MG63 (cell line): ENCODE results near the gene EIF3F. TPM values are rescaled to one million over a fixed set of nuclear protein-coding genes. Genes with fewer than 3 reads are reported as not detected.

Experiments used
- DNase-seq: peaks from one replicate; pipeline ENCODE4 v3.0.0-alpha.2; 2020
- H3K27me3 ChIP-seq: fragments of 250-450 bp; sonication (Bioruptor Pico); 2 replicates; pipeline ENCODE4 v1.5.1; 2020; ENCODE audit warnings: mild to moderate bottlenecking, moderate library complexity
- H3K36me3 ChIP-seq: fragments of 250-450 bp; sonication (Bioruptor Pico); 2 replicates; pipeline ENCODE4 v1.5.1; 2020; ENCODE audit warnings: mild to moderate bottlenecking, moderate library complexity
- H3K4me3 ChIP-seq: fragments of 250-450 bp; sonication (Bioruptor Pico); 2 replicates; pipeline ENCODE4 v1.5.1; 2020; ENCODE audit warnings: mild to moderate bottlenecking, moderate library complexity
- H3K9me3 ChIP-seq: fragments of 250-450 bp; sonication (Bioruptor Pico); 2 replicates; pipeline ENCODE4 v1.5.1; 2020; ENCODE audit warnings: mild to moderate bottlenecking, moderate library complexity
- total RNA-seq: library from RNA; depleted of rRNA; stranded (reverse); fragments of >200 nt; shearing (Covaris generic); gene quantifications from 2 replicates; pipeline ENCODE4 v1.2.3, GENCODE V29; 2014; ENCODE audit warnings: low replicate concordance; rRNA removed

EIF3F gene, protein sequence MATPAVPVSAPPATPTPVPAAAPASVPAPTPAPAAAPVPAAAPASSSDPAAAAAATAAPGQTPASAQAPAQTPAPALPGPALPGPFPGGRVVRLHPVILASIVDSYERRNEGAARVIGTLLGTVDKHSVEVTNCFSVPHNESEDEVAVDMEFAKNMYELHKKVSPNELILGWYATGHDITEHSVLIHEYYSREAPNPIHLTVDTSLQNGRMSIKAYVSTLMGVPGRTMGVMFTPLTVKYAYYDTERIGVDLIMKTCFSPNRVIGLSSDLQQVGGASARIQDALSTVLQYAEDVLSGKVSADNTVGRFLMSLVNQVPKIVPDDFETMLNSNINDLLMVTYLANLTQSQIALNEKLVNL
- total RNA-seq = 289 and 387 TPM in 2 replicates

DNA sequence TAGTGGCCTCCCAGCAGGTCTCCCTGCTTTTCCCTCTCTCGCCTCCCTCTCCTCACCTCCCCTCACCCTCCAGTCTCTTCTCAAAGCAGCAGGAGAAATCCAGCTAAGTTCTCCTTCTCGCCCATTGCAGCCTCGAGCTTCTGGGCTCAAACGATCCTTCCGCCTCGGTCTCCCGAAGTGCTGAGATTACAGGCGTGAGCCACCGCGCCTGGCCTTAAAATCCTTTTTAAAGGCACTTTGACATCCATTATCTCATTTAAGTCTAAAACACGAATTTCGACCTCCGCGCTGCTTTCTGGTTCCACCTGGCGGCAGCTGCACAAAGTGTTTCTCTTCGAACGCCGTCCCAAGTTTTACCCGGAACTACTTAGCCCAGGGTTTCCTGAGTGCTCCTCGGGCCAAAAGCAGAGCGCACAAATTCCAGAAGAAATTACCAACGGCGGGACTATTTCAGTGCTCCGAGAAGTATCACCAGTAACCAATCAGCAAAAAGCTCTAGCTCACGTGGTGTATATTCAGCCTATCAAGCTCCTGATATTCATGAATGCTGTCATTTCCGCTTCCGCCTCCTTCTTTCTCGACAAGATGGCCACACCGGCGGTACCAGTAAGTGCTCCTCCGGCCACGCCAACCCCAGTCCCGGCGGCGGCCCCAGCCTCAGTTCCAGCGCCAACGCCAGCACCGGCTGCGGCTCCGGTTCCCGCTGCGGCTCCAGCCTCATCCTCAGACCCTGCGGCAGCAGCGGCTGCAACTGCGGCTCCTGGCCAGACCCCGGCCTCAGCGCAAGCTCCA lies at the start of gene EIF3F:
EIF3F (plus strand) TSS at position 570 of the 792 bp plus-strand sequence; CDS start at position 586, 16 bp downstream.
- Histone ChIP-seq H3K36me3 (peaks cover 39% of the 10 kb centered on the region), H3K4me3 (peak within 1 kb of the TSS; percentile 90), H3K9me3 (no peaks in the 10 kb centered on the region), H3K27me3 (no peaks in the 10 kb centered on the region)
- DNase-seq = peak; percentile 88

- H3K4me3 ChIP-seq = no peak overlapping the region
- DNase-seq = no peak
- no peaks in the 10 kb centered on the region for H3K27me3 ChIP-seq
- H3K36me3 ChIP-seq = no peaks in the 10 kb centered on the region
- H3K9me3 ChIP-seq = peaks cover 5% of the 10 kb centered on the region
Observed at GRCh38 chr11:7941146-7941545, 46.0 kb upstream of the EIF3F start.

DNA sequence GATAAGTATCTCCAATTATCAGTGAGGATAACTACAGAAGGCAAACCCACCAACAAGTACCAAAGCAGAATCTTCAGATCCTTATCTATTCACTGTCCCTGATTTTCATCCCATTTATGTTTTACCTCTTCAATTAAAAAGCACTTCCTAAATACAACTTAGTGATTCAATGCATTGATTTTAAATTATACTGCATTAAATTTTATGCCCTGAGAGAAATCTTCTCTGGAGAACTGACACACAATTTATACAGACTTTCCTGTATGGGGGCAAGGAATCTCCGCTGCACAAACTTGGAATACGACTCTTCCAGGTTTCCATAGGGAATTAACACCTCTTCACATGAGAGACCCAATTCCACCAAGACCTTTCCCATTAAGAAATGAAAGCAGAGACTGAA lies 45.5 kb upstream of the EIF3F start, which contains the start of gene OR10A3:
OR10A3 (minus strand) TSS at position 101 of the 400 bp plus-strand sequence. CDS start 2,188 bp downstream, outside the sequence.
- DNase-seq = no peak
- Histone ChIP-seq H3K36me3 (no peaks in the 10 kb centered on the region), H3K4me3 (no peak within 1 kb of the TSS), H3K9me3 (peaks cover 5% of the 10 kb centered on the region), H3K27me3 (no peaks in the 10 kb centered on the region)

GRCh38 chr11:7944123-7944522 lies 43.0 kb upstream of the EIF3F start:
- Histone ChIP-seq H3K4me3 (no peak overlapping the region), H3K36me3 (no peaks in the 10 kb centered on the region), H3K27me3 (no peaks in the 10 kb centered on the region), H3K9me3 (peaks cover 5% of the 10 kb centered on the region)
- no peak for DNase-seq

- DNase-seq = no peak
- H3K27me3 ChIP-seq = no peaks in the 10 kb centered on the region
- H3K36me3 ChIP-seq = no peaks in the 10 kb centered on the region
- 0 out of 2 replicates have a peak, but pooled peaks cover 2% of the 10 kb centered on the region for H3K9me3 ChIP-seq
- no peak overlapping the region for H3K4me3 ChIP-seq
Observed at GRCh38 chr11:7949934-7950333, 37.2 kb upstream of the EIF3F start.

GRCh38 chr11:7955191-7955590 lies 31.9 kb upstream of the EIF3F start:
- DNase-seq = no peak
- H3K9me3 ChIP-seq = 0 out of 2 replicates have a peak, but pooled peaks cover 3% of the 10 kb centered on the region
- H3K36me3 ChIP-seq = no peaks in the 10 kb centered on the region
- no peaks in the 10 kb centered on the region for H3K27me3 ChIP-seq
- H3K4me3 ChIP-seq = no peak overlapping the region

DNA sequence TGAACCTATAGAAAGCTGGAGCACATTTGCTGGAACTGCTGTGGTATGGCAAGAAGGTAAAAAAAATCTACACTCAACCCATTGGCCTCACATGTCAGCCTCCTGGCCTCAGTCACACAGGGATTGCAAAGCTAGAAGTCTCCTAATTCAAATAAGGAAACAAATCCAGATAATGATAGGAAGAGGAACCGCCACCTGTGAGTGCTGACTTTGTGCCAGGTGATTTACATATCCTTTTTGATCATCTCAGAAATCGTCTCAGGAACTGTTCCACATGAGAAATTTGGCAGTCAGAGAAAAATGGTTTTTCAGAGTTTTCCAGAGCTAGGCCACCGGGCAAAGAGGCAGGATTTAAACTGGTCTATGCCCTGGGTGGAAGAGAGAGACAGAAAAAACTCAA lies 22.9 kb upstream of the EIF3F start:
- Histone ChIP-seq H3K27me3 (no peaks in the 10 kb centered on the region), H3K36me3 (no peaks in the 10 kb centered on the region), H3K9me3 (no peaks in the 10 kb centered on the region), H3K4me3 (no peak overlapping the region)
- no peak for DNase-seq

GRCh38 chr11:7964873-7965272 lies 22.3 kb upstream of the EIF3F start:
- Histone ChIP-seq H3K27me3 (no peaks in the 10 kb centered on the region), H3K36me3 (no peaks in the 10 kb centered on the region), H3K4me3 (no peak overlapping the region), H3K9me3 (no peaks in the 10 kb centered on the region)
- DNase-seq = peak; percentile 47

- H3K4me3 ChIP-seq = no peak within 1 kb of the TSS
- DNase-seq = peak; percentile 85
Observed at GRCh38 chr11:7965386-7965785, 21.8 kb upstream of the EIF3F start, which contains the start of gene NLRP10. NLRP10 (minus strand) TSS chr11:7965447; CDS start chr11:7963495, 1,952 bp downstream.

DNA sequence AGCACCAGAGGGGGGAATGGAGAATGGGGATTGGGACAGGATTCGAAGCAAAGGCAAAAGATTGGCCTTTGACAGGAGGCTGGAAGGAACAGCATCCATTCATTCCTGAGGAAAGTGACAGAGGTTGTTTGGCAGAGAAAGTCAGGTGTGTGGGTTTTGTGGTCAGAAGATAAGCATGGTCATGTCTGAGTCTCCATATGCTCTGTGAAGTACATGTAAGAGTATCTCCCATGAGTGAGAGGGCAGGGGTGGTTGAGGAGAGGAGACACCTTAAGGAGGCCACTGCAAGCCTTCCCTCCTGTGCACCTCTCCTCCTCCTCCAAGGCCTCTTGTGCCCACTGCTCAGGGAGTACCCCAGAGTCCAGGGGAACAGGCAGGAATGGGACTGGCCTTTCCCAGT lies 20.0 kb upstream of the EIF3F start:
- Histone ChIP-seq H3K36me3 (no peaks in the 10 kb centered on the region), H3K27me3 (no peaks in the 10 kb centered on the region), H3K4me3 (no peak overlapping the region), H3K9me3 (no peaks in the 10 kb centered on the region)
- no peak for DNase-seq

More at GRCh38 chr11:7965386-7965785, 21.8 kb upstream of the EIF3F start, which contains the start of gene NLRP10:
- no peaks in the 10 kb centered on the region for H3K36me3 ChIP-seq
- no peaks in the 10 kb centered on the region for H3K9me3 ChIP-seq
- H3K27me3 ChIP-seq = no peaks in the 10 kb centered on the region

GRCh38 chr11:7967826-7968225 lies 19.3 kb upstream of the EIF3F start:
- Histone ChIP-seq H3K4me3 (no peak overlapping the region), H3K9me3 (no peaks in the 10 kb centered on the region), H3K27me3 (no peaks in the 10 kb centered on the region), H3K36me3 (no peaks in the 10 kb centered on the region)
- no peak for DNase-seq

DNA sequence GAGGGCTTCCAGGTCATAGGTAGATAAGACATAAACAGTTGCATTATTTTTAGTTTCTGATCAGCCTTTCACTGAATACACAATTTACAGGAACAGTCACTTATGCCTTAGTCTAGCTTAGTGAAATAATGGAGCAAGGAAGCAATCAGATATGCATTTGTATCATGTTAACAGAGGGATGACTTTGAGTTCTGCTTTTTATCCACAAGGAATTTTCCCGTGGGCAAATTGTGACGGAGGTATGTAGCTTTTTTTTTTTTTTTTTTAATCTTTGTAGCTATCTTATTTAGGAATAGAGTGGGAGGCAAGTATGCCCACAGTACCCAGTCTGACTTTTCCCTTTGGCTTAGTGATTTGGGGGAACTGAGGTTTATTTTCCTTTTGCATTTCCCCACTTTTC lies 18.5 kb upstream of the EIF3F start:
- Histone ChIP-seq H3K36me3 (no peaks in the 10 kb centered on the region), H3K4me3 (no peak overlapping the region), H3K27me3 (no peaks in the 10 kb centered on the region), H3K9me3 (no peaks in the 10 kb centered on the region)
- no peak for DNase-seq

GRCh38 chr11:7969756-7970646 lies 17.1 kb upstream of the EIF3F start:
- DNase-seq = no peak
- Histone ChIP-seq H3K27me3 (no peaks in the 10 kb centered on the region), H3K9me3 (no peaks in the 10 kb centered on the region), H3K36me3 (no peaks in the 10 kb centered on the region), H3K4me3 (no peak overlapping the region)

DNA sequence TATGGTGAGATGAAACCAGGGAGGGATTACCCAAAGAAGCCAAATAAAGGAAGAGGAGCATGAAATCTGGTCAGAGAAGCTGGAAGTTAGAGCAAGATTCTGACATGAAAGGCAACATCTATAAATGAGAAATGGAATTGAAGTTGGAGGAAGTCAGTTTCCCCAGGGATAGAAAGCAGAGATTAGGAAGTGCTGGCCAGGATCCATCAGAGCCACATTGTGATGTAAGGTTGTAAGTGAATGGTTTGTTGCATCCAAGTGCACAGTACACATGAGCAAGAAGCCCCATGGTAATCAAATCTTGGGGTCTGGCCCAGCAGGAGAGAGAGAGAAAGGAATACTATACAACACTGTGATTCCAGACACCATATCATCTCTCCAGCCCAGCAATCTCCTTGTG lies 15.3 kb upstream of the EIF3F start:
- H3K4me3 ChIP-seq = no peak overlapping the region
- H3K27me3 ChIP-seq = no peaks in the 10 kb centered on the region
- no peaks in the 10 kb centered on the region for H3K36me3 ChIP-seq
- DNase-seq = no peak
- no peaks in the 10 kb centered on the region for H3K9me3 ChIP-seq

- H3K36me3 ChIP-seq = no peaks in the 10 kb centered on the region
- no peaks in the 10 kb centered on the region for H3K9me3 ChIP-seq
- no peak for DNase-seq
- no peaks in the 10 kb centered on the region for H3K27me3 ChIP-seq
- no peak overlapping the region for H3K4me3 ChIP-seq
Observed at GRCh38 chr11:7973011-7973410, 14.1 kb upstream of the EIF3F start.

- no peaks in the 10 kb centered on the region for H3K27me3 ChIP-seq
- H3K4me3 ChIP-seq = no peak overlapping the region
- DNase-seq = no peak
- H3K9me3 ChIP-seq = no peaks in the 10 kb centered on the region
- H3K36me3 ChIP-seq = no peaks in the 10 kb centered on the region
Observed at GRCh38 chr11:7974668-7975067, 12.5 kb upstream of the EIF3F start.
